HG03097 (cell line): ENCODE results near the gene KCNC1.

ENCODE experiments used
- ATAC-seq: cut with Tn5 transposase; IDR thresholded peaks from one replicate; pipeline ENCODE4 v1.9.1; 2021; ENCODE audit not compliant: unreplicated experiment, low FRiP score

KCNC1 gene

DNA sequence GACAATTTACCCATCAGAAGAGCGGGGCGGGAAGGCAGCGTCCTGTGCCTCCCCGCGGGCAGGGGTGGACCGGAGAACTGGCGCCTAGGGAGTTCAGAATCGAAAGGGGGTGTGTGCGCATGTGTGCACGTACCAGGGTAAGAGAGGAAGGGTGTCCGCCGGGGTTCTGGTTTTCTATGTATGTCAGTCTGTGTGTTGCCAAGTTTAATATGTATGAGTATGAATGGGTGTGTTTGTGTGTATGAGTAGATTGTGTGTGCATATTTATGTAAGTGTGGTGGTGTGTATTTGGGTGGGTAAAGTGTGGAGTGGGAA is 2.0 kb downstream of the KCNC1 start:
- ATAC-seq = no peak

DNA sequence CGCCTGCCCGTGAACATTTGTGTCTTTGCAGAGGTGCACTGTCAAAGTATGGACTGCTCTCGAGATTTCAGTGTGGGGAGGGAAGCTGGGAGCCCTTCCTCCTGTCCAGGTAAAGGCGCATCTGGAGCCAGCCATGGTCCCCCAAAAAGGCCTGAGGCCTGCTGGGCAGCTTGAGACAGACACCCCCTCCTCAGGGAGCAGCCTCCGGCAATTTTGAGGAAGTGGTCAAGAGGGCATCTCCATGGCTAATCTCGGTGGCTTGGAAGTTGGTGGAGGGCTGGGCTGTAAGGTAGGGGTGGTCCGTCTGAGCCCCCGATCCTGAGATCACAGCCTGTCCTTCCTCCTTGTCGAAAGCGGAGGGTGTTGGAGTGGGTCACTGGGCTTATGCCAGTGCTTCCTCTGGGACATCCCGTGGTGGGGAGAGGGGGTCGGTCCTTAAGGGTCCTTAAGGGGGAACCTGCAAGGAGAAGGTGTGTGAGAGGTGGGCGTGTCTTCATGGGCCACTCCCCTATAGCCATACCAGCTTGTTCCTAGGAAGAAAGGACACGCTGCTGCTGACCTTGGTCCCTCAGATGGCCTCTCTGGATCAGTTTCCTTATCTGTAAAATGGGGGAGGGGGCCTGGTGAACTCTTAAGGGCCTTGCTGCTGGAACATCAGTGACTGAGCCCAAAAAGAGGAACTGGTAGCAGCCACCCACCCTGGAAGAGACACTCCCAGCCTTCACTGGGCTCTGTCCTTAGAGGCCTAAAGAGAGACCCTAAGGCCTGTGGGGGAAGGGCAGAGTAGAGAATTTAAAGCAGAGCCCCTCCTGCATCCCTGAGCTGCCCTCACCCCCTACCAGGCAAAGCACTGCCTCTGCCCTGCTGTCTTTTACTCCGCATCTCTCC is 2.6 kb downstream of the KCNC1 start:
- no peak for ATAC-seq

DNA sequence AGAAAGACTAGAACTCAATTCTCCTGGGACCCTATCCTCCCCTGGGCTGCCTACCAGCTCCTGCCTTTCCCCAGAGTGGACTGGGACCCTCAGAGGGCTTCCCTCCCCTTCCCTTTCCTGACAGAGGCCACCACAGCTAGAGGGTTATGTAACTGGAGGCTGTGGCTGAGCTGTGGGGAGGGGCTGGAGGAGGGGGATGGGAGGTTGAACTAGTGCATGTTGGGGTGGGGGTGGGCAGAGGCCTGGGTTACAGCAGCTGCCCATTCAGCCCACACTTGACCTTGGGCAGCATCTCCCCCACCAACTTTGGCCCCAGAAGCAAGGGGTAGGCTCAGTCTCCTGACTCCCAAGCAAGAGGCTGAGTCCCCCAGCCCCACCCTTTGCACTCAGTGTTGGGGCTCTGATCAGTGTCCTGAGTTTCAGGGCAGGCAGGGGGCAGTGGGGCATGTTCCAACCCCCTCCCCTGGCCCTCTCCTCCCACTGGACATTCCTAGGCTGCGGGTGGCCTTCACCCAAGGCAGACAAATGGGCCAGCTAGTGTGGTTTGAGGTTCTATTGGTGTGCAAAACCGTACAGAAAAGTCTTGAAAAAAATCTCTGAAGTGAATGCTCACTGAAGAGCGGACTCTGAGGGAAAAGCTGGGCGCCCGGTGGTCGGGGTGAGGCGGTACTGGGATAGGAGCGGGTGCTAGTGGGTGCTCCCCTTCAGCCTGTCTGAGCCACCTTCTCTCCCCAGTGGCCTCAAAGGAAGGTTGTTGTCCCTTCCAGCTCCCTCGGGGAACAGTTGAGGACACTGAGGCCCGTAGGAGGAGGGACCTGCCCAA is 3.8 kb downstream of the KCNC1 start:
- ATAC-seq = no peak

GRCh38 chr11:17739945-17740338 is 5.4 kb downstream of the KCNC1 start:
- ATAC-seq = no peak

DNA sequence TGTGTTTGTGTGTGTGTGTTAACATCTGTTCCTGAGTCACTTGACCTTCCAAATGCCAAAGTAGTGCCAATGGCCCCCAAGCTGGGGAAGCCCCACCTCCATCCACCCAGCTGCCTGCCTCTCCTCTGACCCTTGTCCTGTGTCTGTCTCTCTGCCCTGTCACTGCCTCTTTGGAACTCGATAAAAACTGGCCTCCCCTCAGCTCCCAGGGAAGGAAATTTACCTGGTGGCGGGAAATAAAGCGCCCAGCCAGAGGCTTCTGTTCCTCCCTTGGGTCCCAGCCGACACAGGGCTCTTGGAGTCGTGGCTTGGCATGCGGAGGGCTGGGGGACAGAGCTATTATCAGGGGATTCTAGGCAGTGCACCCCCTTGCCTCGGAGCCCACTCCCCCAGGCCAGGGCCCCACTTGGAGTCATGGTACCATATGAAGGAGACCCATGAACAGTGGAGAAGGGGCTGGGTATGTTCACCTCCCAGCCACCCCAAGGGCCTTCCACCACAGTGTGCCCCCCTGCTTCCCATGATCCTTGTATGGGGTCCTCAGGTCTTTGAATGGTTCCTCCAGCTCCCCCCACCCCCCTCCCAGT is 6.2 kb downstream of the KCNC1 start:
- ATAC-seq = no peak

GRCh38 chr11:17741487-17741886 is 6.9 kb downstream of the KCNC1 start:
- ATAC-seq = no peak

DNA sequence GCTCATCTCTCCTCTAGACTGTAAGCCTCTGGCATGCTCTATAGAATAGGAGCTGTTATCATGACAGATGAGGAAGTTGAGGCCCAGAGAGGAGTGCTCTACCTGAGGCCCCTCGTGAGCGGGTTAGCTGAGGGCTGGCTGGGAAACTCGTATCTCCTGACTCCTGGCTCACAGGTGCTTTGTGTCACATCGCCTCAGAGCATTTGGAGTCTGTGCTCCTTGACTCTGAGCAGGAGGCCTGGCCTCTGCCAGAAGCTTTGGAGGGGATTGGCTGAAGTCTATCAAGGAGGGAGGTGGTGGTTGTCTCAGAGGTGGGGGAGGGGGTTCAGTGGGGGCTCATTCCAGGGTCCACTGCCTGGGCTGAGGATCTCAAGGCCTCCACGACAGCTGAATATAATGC is 7.4 kb downstream of the KCNC1 start:
- no peak for ATAC-seq

DNA sequence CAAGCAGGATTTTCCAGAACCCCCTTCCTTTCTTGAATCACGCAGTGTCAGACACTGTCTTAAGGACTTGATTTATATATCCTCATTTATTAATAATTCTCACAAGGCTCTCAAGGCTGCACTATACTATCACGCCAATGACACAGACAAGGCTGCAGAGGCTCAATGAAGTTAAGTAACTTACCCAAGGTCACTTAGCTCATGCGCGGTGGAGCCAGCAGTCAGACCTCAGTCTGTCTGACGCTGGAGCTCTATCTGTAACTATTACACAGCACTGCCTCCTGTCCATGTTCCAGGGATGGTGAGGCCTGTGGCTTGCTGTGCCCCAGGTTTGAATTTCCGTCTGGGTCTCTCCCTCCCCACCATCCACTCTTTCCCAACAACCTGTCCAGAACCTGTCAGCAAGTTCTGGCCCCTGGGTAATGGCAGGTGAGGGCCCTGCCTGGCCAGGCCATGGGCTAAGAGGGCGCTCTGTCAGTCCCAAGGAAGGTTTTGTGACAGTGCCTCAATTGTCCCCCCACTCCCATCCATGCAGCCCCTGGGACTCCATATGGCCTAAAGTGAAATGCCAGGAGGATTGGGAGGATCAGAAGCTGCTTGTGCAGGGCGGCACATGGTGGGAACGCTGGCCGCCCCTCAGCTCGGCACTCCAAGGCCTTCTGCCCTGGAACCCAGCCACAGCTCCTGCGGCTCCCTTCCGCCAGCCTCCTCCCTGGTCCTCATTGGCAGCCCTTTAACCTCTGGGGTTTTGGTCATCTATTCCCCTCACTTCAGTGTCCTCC is 8.6 kb downstream of the KCNC1 start:
- ATAC-seq = no peak

DNA sequence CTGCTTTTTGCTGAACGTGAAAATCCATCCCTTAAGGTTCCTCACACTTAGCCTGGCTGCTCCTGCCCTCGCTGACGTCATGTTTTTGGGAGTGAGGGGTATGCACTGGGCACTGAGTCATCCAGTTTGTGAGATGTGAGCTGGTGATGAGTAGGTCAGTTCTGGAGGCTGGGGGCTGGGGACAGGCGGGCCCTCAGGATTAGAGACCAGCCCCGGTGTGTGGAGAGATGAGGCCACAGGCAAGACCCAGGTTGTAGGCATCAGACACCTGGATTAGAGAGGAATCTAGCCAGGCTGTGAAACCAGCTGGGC is 9.2 kb downstream of the KCNC1 start:
- ATAC-seq = no peak

- ATAC-seq = no peak
These were observed 9.8 kb downstream of the KCNC1 start for GRCh38 chr11:17744151-17744940.

- no peak for ATAC-seq
These were observed 10.6 kb downstream of the KCNC1 start for GRCh38 chr11:17745023-17745772.

DNA sequence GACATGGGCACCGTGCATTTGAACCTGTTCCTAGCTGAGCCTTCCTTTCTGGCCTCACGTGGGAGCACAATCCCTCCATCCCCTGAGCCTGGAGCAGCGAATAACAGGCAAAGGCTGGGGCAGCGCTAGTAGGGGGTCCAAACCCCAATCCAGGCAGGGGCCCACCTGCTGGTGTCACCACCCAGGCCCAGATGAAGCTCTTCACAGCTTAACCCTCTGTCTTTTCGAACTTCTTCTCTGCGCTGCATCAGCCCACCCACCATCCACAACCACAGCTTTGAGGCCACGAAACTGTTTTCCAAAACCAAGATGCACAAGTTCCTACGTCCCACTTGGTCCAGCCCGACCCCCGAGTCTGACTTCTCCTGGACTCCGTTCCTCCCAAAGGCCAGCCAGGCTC is 11.5 kb downstream of the KCNC1 start:
- ATAC-seq = no peak

- ATAC-seq = no peak
These were observed 12.8 kb downstream of the KCNC1 start for GRCh38 chr11:17747131-17747955.

GRCh38 chr11:17748044-17748443 is 13.5 kb downstream of the KCNC1 start:
- no peak for ATAC-seq

- no peak for ATAC-seq
These were observed 14.5 kb downstream of the KCNC1 start for GRCh38 chr11:17748761-17749721.

DNA sequence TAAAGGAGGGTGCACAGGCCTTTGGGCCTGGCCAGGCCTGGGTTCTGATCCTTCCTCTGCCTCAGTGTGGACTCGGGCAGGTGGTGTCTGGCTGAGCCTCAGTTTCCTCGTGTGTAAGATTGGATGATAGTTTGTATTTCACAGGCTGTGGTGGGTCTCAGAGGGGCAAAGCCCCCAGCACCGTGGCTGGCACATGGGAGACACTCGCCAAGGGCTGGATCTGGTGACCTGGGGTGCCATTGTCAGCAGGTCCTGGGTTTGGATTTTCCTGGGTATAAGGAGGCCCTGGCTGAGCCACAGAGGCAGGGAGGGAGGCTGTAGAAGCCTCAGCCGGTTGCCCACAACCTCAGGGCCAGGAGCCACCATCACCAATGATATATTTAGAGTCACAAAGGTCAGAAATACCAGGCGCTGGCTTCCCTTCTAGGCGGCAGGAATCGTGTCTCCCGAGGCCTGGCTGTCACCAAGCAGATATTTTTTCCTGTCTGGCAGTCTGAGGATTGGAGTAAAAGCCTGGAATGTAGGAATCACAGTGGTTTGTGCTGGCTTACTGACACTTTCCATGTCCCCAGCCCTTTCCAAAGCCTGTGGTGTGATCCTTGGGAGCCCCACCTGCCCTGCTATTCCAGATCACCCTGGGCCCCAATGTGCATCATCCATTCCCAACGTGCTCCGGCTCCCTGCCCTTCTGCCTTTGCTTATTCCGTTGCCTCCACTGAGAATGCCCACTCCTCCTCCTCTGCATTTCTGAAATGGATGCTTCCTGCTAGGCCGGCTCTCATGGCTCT is 15.6 kb downstream of the KCNC1 start:
- ATAC-seq = no peak

DNA sequence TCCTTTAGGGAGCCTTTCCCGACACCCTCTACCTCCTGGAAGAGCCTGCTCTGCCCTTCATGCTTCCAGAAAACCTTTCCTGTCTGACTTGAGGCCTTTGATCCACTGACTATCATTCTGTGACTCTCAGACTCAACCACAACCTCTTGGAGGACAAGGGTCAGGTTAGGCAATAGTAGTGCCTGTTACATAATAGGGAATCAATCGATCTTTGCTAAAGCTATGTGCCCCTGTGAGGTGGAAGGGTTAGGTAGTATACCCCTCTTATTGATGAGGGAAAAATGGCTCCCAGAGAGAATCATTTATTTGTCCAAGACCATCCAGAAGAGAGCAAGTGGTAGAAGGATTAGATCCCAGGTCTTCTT is 16.2 kb downstream of the KCNC1 start:
- ATAC-seq = no peak
